22Rv1 (cell line): ENCODE results near the gene CD68.
"Not testable (repeated sequence)": the region's sequence is repeated elsewhere in the genome, so short reads cannot be mapped to it uniquely, and the experiment has no call there.

ENCODE experiments used
- H3K27ac ChIP-seq: fragments of 450-650 bp; 2 replicates; pipeline ENCODE4 v1.5.1; 2017
- ZFX ChIP-seq: fragments of 450-650 bp; IDR thresholded peaks from 2 replicates; pipeline ENCODE4 v1.6.1; 2017; ENCODE audit warnings: antibody characterized with exemption, borderline replicate concordance
- TF ChIP-seq, protein P1 (sequence below): fragments of 450-650 bp; IDR thresholded peaks from 2 replicates; pipeline ENCODE4 v1.5.1; 2017; ENCODE audit warnings: mild to moderate bottlenecking

CD68 gene

DNA sequence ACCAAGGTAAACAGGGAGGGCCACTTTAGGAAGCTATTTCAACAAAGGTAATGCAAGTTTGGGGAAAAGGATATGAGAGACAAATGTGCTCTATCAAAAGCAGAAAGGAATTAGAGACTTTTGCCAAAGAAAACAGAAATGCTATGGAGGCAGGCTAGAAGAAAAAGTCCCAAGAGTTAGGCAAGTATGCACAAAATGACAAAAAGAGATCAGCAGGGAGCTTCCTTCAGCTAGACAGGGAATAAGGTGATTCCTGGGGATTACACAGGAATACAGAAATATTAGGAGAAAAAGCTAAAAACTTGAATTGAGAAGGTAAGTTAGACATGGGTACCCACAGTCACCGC is 32.8 kb downstream of the CD68 start:
- H3K27ac ChIP-seq = 0 out of 2 replicates have a peak overlapping the region, but pooled peaks have one; percentile 19
- TF ChIP-seq, protein P1, sequence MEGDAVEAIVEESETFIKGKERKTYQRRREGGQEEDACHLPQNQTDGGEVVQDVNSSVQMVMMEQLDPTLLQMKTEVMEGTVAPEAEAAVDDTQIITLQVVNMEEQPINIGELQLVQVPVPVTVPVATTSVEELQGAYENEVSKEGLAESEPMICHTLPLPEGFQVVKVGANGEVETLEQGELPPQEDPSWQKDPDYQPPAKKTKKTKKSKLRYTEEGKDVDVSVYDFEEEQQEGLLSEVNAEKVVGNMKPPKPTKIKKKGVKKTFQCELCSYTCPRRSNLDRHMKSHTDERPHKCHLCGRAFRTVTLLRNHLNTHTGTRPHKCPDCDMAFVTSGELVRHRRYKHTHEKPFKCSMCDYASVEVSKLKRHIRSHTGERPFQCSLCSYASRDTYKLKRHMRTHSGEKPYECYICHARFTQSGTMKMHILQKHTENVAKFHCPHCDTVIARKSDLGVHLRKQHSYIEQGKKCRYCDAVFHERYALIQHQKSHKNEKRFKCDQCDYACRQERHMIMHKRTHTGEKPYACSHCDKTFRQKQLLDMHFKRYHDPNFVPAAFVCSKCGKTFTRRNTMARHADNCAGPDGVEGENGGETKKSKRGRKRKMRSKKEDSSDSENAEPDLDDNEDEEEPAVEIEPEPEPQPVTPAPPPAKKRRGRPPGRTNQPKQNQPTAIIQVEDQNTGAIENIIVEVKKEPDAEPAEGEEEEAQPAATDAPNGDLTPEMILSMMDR = no peak
- no peak for TF ChIP-seq ZFX

DNA sequence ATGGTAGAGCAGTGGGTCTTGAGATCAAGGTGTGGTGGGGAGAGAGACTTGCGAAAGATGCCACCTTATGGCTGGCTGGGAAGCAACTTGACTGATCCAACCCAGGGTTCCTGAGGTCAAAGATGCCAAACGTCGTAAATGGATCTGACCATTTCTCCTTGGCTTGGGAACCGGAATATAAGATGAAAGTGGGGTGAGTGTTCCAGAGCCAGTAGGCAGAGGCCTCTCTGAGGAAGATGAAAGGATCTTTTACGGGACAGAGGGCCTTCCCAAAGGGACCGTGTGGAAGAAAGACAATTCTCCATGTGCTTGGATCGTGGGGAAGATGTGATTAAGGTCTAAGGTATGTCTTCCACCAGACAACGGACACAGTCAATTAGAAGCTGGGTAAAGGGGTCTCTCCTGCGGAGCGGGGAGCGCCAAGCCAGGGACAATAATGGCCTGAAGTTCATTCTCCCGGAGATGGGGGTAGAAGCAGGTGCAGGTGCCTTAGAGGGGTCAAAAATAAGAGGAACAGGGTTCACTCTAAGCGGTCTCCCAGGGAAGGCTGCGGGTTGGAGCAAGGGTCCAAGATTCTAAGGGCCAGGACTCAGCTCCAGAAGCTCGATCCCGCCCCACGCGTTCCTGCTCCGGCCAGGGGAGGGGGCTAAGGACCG is 34.5 kb downstream of the CD68 start:
- H3K27ac ChIP-seq = peak overlapping the region; percentile 91
- TF ChIP-seq, protein P1 = no peak
- no peak for TF ChIP-seq ZFX

DNA sequence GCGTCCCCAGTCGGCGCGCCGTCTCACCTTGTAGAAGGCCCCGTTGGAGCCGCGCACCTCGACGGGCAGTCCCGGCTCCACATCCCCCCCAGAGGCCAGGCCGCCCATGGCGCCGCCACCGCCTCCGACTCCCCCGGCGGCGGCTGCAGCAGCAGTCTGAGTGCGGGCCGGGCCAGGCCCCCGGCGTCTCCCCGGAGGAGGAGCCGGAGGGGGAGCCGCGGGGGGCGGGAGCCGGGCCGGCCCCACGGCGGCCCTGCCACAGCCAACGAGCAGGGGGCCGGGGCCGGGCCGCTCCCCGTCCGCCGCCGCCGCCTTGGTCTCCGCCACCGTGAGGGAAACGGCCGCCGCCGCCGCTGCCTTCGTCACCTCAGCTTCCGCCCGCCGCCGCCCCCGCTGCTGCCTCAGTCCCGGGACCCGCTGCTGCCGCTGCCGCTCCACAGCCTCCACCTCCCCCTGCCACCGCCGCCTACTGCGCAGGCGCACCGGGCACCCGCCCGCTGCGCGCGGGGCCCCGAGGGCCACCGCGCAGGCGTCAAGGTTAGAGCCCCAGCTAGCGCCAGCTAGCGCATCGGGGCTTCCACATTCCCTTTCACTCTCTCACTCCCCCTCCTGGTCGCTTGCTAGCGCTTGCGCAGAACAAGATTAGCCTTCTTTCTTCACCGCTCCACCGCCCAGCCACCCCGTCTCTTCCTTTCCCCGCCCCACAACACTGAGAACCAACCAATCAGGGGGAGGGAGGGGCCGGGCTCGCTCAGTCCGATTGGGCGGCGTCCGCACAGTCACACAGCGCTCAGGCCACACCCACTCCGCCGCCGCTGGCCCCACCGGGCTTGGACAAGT is 35.2 kb downstream of the CD68 start, which contains the start of gene FXR2:
FXR2 (minus strand) TSS at position 473 of the 840 bp plus-strand sequence; CDS start at position 108, 365 bp downstream.
- peak within 1 kb of the TSS; percentile 91 for H3K27ac ChIP-seq
- TF ChIP-seq, protein P1 = peak; percentile 85
- no peak for TF ChIP-seq ZFX

DNA sequence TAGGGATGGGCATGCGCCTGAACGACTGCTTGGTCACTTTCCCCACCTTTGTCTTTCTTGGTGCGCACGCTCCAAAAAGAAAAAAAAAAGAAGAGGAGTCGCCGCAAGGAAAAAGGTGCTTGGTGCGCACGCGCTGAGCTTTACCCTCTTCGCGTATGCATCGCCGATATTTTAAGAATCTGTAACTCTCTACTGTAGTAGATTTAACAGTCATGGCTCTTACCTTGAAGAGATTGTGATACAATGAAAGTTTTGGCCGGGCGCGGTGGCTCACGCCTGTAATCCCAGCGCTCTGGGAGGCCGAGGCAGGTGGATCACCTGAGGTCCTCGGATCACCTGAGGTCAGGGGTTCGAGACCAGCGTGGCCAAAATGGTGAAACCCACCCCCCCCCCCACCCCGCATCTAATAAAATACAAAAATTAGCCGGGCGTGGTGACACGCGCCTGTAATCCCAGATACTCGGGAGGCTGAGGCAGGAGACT is 35.9 kb downstream of the CD68 start:
- peak overlapping the region; percentile 91 for H3K27ac ChIP-seq
- TF ChIP-seq, protein P1 = no peak
- no peak for TF ChIP-seq ZFX

DNA sequence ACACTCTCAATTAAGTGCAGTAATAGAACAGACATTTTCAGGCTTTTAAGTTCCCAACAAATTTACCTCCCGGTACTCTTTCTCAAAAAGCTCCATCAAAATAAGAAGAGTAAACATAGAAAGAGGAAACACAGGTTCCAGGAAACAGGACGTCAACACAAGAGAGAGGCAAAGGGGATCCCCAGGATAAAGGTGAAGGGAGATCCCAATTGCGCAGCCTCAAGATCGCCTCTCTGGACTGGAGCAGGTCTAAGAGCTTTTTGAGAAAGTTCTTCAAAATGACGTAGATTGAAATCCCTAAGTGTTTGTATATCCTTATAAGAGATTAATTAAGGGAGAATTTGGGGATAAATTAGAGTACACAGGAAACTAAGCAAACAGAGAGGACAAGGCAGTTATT is 39.2 kb downstream of the CD68 start:
- no peak for TF ChIP-seq ZFX
- TF ChIP-seq, protein P1 = no peak
- H3K27ac ChIP-seq = no peak overlapping the region

DNA sequence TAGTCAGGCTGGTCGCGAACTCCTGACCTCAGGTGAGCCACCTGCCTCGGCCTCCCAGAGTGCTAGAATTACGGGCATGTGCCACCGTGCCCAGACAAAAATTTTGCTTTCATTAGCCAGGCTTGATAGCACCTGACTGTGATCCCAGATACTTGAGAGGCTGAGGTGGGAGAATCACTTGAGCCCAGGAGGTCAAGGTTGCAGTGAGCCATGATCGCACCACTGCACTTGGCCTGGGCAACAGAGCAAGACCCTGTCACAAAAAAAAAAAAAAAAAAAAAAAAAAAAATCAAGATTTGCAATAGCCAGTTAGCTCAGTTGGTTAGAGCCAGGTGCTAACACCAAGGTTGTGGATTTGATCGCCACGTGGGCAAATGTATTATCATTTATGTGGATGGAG is 41.4 kb downstream of the CD68 start:
- TF ChIP-seq, protein P1 = no peak
- TF ChIP-seq ZFX = no peak
- H3K27ac ChIP-seq = no peak overlapping the region

DNA sequence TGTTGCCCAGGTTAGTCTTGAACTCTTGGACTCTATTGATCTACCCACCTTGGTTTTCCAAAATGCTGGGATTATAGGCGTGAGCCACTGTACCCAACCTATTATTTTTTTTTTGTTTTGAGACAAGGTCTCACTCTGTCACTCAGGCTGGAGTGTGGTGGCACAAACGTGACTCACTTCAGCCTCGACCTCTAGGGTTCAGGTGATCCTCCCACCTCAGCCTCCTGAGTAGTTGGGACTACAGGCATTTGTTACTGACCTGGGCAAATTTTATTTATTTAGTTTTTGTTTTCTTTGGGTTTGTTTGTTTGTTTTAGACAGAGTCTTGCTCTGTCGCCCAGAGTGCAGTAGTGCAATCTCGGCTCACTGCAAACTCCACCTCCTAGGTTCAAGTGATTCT is 44.2 kb downstream of the CD68 start:
- no peak overlapping the region for H3K27ac ChIP-seq
- TF ChIP-seq, protein P1 = no peak
- TF ChIP-seq ZFX = no peak

DNA sequence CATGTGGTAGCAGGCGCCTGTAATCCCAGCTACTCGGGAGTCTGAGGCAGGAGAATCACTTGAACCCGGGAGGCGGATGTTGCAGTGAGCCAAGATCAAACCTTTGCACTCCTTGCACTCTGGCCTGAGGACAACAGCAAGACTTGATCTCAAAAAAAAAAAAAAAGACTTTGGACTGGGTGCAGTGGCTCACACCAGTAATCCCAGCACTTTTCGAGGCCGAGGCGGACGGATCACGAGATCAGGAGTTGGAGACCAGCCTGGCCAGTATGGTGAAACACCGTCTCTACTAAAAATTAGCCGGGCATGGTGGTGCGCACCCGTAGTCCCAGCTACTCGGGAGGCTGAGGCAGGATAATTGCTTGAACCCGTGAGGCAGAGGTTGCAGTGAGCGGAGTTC is 46.3 kb downstream of the CD68 start:
- not testable (repeated sequence) for H3K27ac ChIP-seq
